ENCODE measurements around the gene LONRF2. TPM values are rescaled to one million over a fixed set of nuclear protein-coding genes. Genes with fewer than 3 reads are reported as not detected.
"Not testable (repeated sequence)": the region's sequence is repeated elsewhere in the genome, so short reads cannot be mapped to it uniquely, and the experiment has no call there.

The LONRF2 gene
- polyA plus RNA-seq (2013, experiment 1 of 2): 0.10 TPM
- polyA plus RNA-seq (2013, experiment 2 of 2): 0.25 TPM

- WGBS: 2% methylated on average over 113 of the region's 113 CpGs
- H3K27me3 ChIP-seq (ENCODE audit: insufficient read depth, low read length): peaks cover 67% of the 10 kb centered on the region
- H3K27ac ChIP-seq (ENCODE audit: low read depth, low read length): no peak within 1 kb of the TSS
Measured at GRCh38 chr2:100321866-100322820, at the start of gene LONRF2. Gene LONRF2, minus strand, starts transcription at chr2:100322501. Its CDS starts 408 bp downstream, at chr2:100322093.

GRCh38 chr2:100367163-100367562 lies 44.9 kb upstream of the LONRF2 start:
- Histone ChIP-seq H3K27me3 (ENCODE audit: insufficient read depth, low read length) (no peaks in the 10 kb centered on the region), H3K27ac (ENCODE audit: low read depth, low read length) (no peak overlapping the region)
- 53% methylated on average over 1 of the region's 1 CpG for WGBS

More at GRCh38 chr2:100321866-100322820, at the start of gene LONRF2:
- H3K4me3 ChIP-seq (ENCODE audit: low read length): peak within 1 kb of the TSS; percentile 67
- peak within 1 kb of the TSS; percentile 52; the same call in 1 of the 2 replicates for H3K9ac ChIP-seq (ENCODE audit: low read depth, low read length)
- peaks cover 14% of the 10 kb centered on the region for H3K9me3 ChIP-seq (ENCODE audit: insufficient read depth, low read depth, low read length)
- H3K4me1 ChIP-seq (ENCODE audit: insufficient read depth, low read length): no peaks in the 10 kb centered on the region
- no peaks in the 10 kb centered on the region for H3K36me3 ChIP-seq (ENCODE audit: insufficient read depth, low read length)

GRCh38 chr2:100365434-100365833 lies 43.1 kb upstream of the LONRF2 start:
- H3K9ac ChIP-seq (ENCODE audit: low read depth, low read length): no peak overlapping the region
- 79% methylated on average over 3 of the region's 3 CpGs for WGBS

More at GRCh38 chr2:100367163-100367562, 44.9 kb upstream of the LONRF2 start:
- H3K36me3 ChIP-seq (ENCODE audit: insufficient read depth, low read length): no peaks in the 10 kb centered on the region
- H3K9me3 ChIP-seq (ENCODE audit: insufficient read depth, low read depth, low read length): peaks cover 10% of the 10 kb centered on the region
- no peak overlapping the region for H3K9ac ChIP-seq (ENCODE audit: low read depth, low read length)
- no peak overlapping the region for H3K4me3 ChIP-seq (ENCODE audit: low read length)
- peaks cover 28% of the 10 kb centered on the region for H3K4me1 ChIP-seq (ENCODE audit: insufficient read depth, low read length)

GRCh38 chr2:100362269-100362668 lies 40.0 kb upstream of the LONRF2 start:
- not testable (repeated sequence) for H3K27me3 ChIP-seq (ENCODE audit: insufficient read depth, low read length); H3K9ac ChIP-seq (ENCODE audit: low read depth, low read length); H3K36me3 ChIP-seq (ENCODE audit: insufficient read depth, low read length); H3K27ac ChIP-seq (ENCODE audit: low read depth, low read length); H3K4me3 ChIP-seq (ENCODE audit: low read length); H3K4me1 ChIP-seq (ENCODE audit: insufficient read depth, low read length)
- 95% methylated on average over 7 of the region's 7 CpGs for WGBS
- peaks cover 17% of the 10 kb centered on the region for H3K9me3 ChIP-seq (ENCODE audit: insufficient read depth, low read depth, low read length)

More at GRCh38 chr2:100365434-100365833, 43.1 kb upstream of the LONRF2 start:
- Histone ChIP-seq H3K9me3 (ENCODE audit: insufficient read depth, low read depth, low read length) (peaks cover 21% of the 10 kb centered on the region), H3K36me3 (ENCODE audit: insufficient read depth, low read length) (no peaks in the 10 kb centered on the region), H3K27ac (ENCODE audit: low read depth, low read length) (no peak overlapping the region), H3K4me1 (ENCODE audit: insufficient read depth, low read length) (peaks cover 28% of the 10 kb centered on the region), H3K4me3 (ENCODE audit: low read length) (no peak overlapping the region), H3K27me3 (ENCODE audit: insufficient read depth, low read length) (no peaks in the 10 kb centered on the region)

- Histone ChIP-seq H3K9me3 (ENCODE audit: insufficient read depth, low read depth, low read length) (peaks cover 17% of the 10 kb centered on the region), H3K27ac (ENCODE audit: low read depth, low read length) (no peak overlapping the region), H3K4me1 (ENCODE audit: insufficient read depth, low read length) (0 out of 2 replicates have a peak, but pooled peaks cover 7% of the 10 kb centered on the region), H3K36me3 (ENCODE audit: insufficient read depth, low read length) (no peaks in the 10 kb centered on the region), H3K4me3 (ENCODE audit: low read length) (no peak overlapping the region), H3K27me3 (ENCODE audit: insufficient read depth, low read length) (no peaks in the 10 kb centered on the region), H3K9ac (ENCODE audit: low read depth, low read length) (no peak overlapping the region)
Measured at GRCh38 chr2:100359576-100359975, 37.3 kb upstream of the LONRF2 start.

GRCh38 chr2:100358554-100358953 lies 36.3 kb upstream of the LONRF2 start:
- Histone ChIP-seq H3K27ac (ENCODE audit: low read depth, low read length) (no peak overlapping the region), H3K9ac (ENCODE audit: low read depth, low read length) (no peak overlapping the region), H3K4me1 (ENCODE audit: insufficient read depth, low read length) (0 out of 2 replicates have a peak, but pooled peaks cover 7% of the 10 kb centered on the region), H3K27me3 (ENCODE audit: insufficient read depth, low read length) (no peaks in the 10 kb centered on the region), H3K4me3 (ENCODE audit: low read length) (no peak overlapping the region), H3K9me3 (ENCODE audit: insufficient read depth, low read depth, low read length) (peaks cover 17% of the 10 kb centered on the region), H3K36me3 (ENCODE audit: insufficient read depth, low read length) (no peaks in the 10 kb centered on the region)
- 92% methylated on average over 2 of the region's 2 CpGs for WGBS

GRCh38 chr2:100352521-100352920 lies 30.2 kb upstream of the LONRF2 start:
- no peaks in the 10 kb centered on the region for H3K9me3 ChIP-seq (ENCODE audit: insufficient read depth, low read depth, low read length)
- H3K36me3 ChIP-seq (ENCODE audit: insufficient read depth, low read length): no peaks in the 10 kb centered on the region
- H3K27me3 ChIP-seq (ENCODE audit: insufficient read depth, low read length): no peaks in the 10 kb centered on the region
- H3K4me1 ChIP-seq (ENCODE audit: insufficient read depth, low read length): 0 out of 2 replicates have a peak, but pooled peaks cover 7% of the 10 kb centered on the region
- H3K4me3 ChIP-seq (ENCODE audit: low read length): no peak overlapping the region
- no peak overlapping the region for H3K9ac ChIP-seq (ENCODE audit: low read depth, low read length)
- WGBS: 89% methylated on average over 6 of the region's 7 CpGs
- H3K27ac ChIP-seq (ENCODE audit: low read depth, low read length): no peak overlapping the region

- no peaks in the 10 kb centered on the region for H3K9me3 ChIP-seq (ENCODE audit: insufficient read depth, low read depth, low read length)
- H3K27ac ChIP-seq (ENCODE audit: low read depth, low read length): no peak overlapping the region
- 88% methylated on average over 13 of the region's 13 CpGs for WGBS
- H3K27me3 ChIP-seq (ENCODE audit: insufficient read depth, low read length): no peaks in the 10 kb centered on the region
- H3K36me3 ChIP-seq (ENCODE audit: insufficient read depth, low read length): no peaks in the 10 kb centered on the region
- no peak overlapping the region for H3K4me3 ChIP-seq (ENCODE audit: low read length)
- H3K4me1 ChIP-seq (ENCODE audit: insufficient read depth, low read length): no peaks in the 10 kb centered on the region
- H3K9ac ChIP-seq (ENCODE audit: low read depth, low read length): no peak overlapping the region
Measured at GRCh38 chr2:100350661-100351185, 28.4 kb upstream of the LONRF2 start.

- not testable (repeated sequence) for H3K9ac ChIP-seq (ENCODE audit: low read depth, low read length); H3K4me1 ChIP-seq (ENCODE audit: insufficient read depth, low read length); H3K9me3 ChIP-seq (ENCODE audit: insufficient read depth, low read depth, low read length); H3K4me3 ChIP-seq (ENCODE audit: low read length); H3K27me3 ChIP-seq (ENCODE audit: insufficient read depth, low read length); H3K27ac ChIP-seq (ENCODE audit: low read depth, low read length); H3K36me3 ChIP-seq (ENCODE audit: insufficient read depth, low read length)
- WGBS: 90% methylated on average over 1 of the region's 1 CpG
Measured at GRCh38 chr2:100345144-100345543, 22.8 kb upstream of the LONRF2 start.

- H3K9me3 ChIP-seq (ENCODE audit: insufficient read depth, low read depth, low read length): peaks cover 9% of the 10 kb centered on the region
- H3K36me3 ChIP-seq (ENCODE audit: insufficient read depth, low read length): no peaks in the 10 kb centered on the region
- no peak overlapping the region for H3K27ac ChIP-seq (ENCODE audit: low read depth, low read length)
- no peaks in the 10 kb centered on the region for H3K4me1 ChIP-seq (ENCODE audit: insufficient read depth, low read length)
- 91% methylated on average over 4 of the region's 4 CpGs for WGBS
- H3K9ac ChIP-seq (ENCODE audit: low read depth, low read length): no peak overlapping the region
- no peak overlapping the region for H3K4me3 ChIP-seq (ENCODE audit: low read length)
- H3K27me3 ChIP-seq (ENCODE audit: insufficient read depth, low read length): no peaks in the 10 kb centered on the region
Measured at GRCh38 chr2:100344433-100344832, 22.1 kb upstream of the LONRF2 start.

- H3K36me3 ChIP-seq (ENCODE audit: insufficient read depth, low read length); H3K27ac ChIP-seq (ENCODE audit: low read depth, low read length); H3K27me3 ChIP-seq (ENCODE audit: insufficient read depth, low read length); H3K9ac ChIP-seq (ENCODE audit: low read depth, low read length); H3K4me1 ChIP-seq (ENCODE audit: insufficient read depth, low read length); H3K9me3 ChIP-seq (ENCODE audit: insufficient read depth, low read depth, low read length); H3K4me3 ChIP-seq (ENCODE audit: low read length): not testable (repeated sequence)
- WGBS: 94% methylated on average over 2 of the region's 2 CpGs
Measured at GRCh38 chr2:100342466-100342865, 20.2 kb upstream of the LONRF2 start.
